NCI-H2196 treated with DMSO at 0.1 percent for 48 hours (cell line): Measurements from ENCODE around the gene AHRR.

Source experiments
- DNase-seq: peaks from one replicate; lab custom pipeline; 2025; ENCODE audit not compliant: unreplicated experiment; lab: John Stamatoyannopoulos, UW

The AHRR gene

GRCh38 chr5:425714-426113 lies 104.2 kb downstream of the AHRR start:
- DNase-seq, result no peak

- DNase-seq, result no peak
Measured at GRCh38 chr5:426392-426976, 105.0 kb downstream of the AHRR start.

GRCh38 chr5:427415-428087 lies 106.0 kb downstream of the AHRR start:
- DNase-seq, result no peak

- no peak for DNase-seq
Measured at GRCh38 chr5:428219-428618, 106.7 kb downstream of the AHRR start.

- DNase-seq, result no peak
Measured at GRCh38 chr5:428754-429452, 107.4 kb downstream of the AHRR start.

- no peak for DNase-seq
Measured at GRCh38 chr5:429453-430188, 108.1 kb downstream of the AHRR start.

- no peak for DNase-seq
Measured at GRCh38 chr5:430214-430925, 108.9 kb downstream of the AHRR start.

- no peak for DNase-seq
Measured at GRCh38 chr5:431001-431710, 109.6 kb downstream of the AHRR start.

- DNase-seq, result no peak
Measured at GRCh38 chr5:431711-432050, 110.2 kb downstream of the AHRR start.

GRCh38 chr5:432201-432927 lies 110.8 kb downstream of the AHRR start:
- DNase-seq, result no peak

GRCh38 chr5:432928-433791 lies 111.6 kb downstream of the AHRR start:
- no peak for DNase-seq

- DNase-seq, result no peak
Measured at GRCh38 chr5:433836-434235, 112.3 kb downstream of the AHRR start.

- DNase-seq, result no peak
Measured at GRCh38 chr5:434443-435146, 113.1 kb downstream of the AHRR start.

GRCh38 chr5:435156-435790 lies 113.8 kb downstream of the AHRR start:
- DNase-seq, result no peak

GRCh38 chr5:435961-436640 lies 114.6 kb downstream of the AHRR start:
- DNase-seq, result peak; percentile 13

- DNase-seq, result no peak
Measured at GRCh38 chr5:436641-436975, 115.1 kb downstream of the AHRR start.

GRCh38 chr5:437281-437771 lies 115.8 kb downstream of the AHRR start:
- no peak for DNase-seq
